Small intestine (tissue), 7 donors: ENCODE results near the gene FNDC3B. TPM values are rescaled to one million over a fixed set of nuclear protein-coding genes. Genes with fewer than 3 reads are reported as not detected.
A peak's percentile ranks its signal among the peaks of the same experiment; 100 is the strongest.

Source experiments
- DNase-seq, 2 donors: peaks; one replicate each; pipeline versions ENCODE4 v3.0.0 to v3.0.0-alpha.2; 2013
- FAIRE-seq: peaks from 2 replicates; lab custom pipeline; 2012; peaks lifted over from hg19 to GRCh38; lab: Jason Lieb, UNC
- H3K27ac ChIP-seq, 3 donors: one replicate each; pipeline ENCODE4 v1.5.1; 2013; ENCODE audit warnings: low read length in 2 of 3, mild to moderate bottlenecking in 2 of 3, control low read depth in 1 of 3, inconsistent platforms in 1 of 3, low read depth in 1 of 3, moderate library complexity in 1 of 3
- H3K27me3 ChIP-seq, 3 donors: one replicate each; pipeline ENCODE4 v1.6.1; 2013; ENCODE audit warnings: low read length in 3 of 3, inconsistent platforms in 1 of 3; ENCODE audit not compliant: control insufficient read depth in 3 of 3, insufficient read depth in 3 of 3
- H3K36me3 ChIP-seq, 3 donors: one replicate each; pipeline ENCODE4 v1.6.1; 2013; ENCODE audit warnings: low read length in 3 of 3, inconsistent platforms in 1 of 3, low read depth in 1 of 3, mild to moderate bottlenecking in 1 of 3, moderate library complexity in 1 of 3; ENCODE audit not compliant: control insufficient read depth in 3 of 3, insufficient read depth in 2 of 3
- H3K4me1 ChIP-seq, 3 donors: one replicate each; pipeline ENCODE4 v1.6.1; 2013; ENCODE audit warnings: low read length in 2 of 3, inconsistent platforms in 1 of 3, low read depth in 1 of 3, mild to moderate bottlenecking in 1 of 3, moderate library complexity in 1 of 3; ENCODE audit not compliant: control insufficient read depth in 3 of 3, insufficient read depth in 2 of 3
- H3K4me3 ChIP-seq, 3 donors: one replicate each; pipeline ENCODE4 v1.5.1; 2013; ENCODE audit warnings: low read length in 3 of 3, control low read depth in 1 of 3, inconsistent platforms in 1 of 3, low read depth in 1 of 3, mild to moderate bottlenecking in 1 of 3, moderate library complexity in 1 of 3
- H3K9me3 ChIP-seq, 2 donors: one replicate each; pipeline ENCODE4 v1.6.1; 2013; ENCODE audit warnings: low read depth in 1 of 2, low read length in 1 of 2; ENCODE audit not compliant: control insufficient read depth in 2 of 2, insufficient read depth in 1 of 2
- WGBS, 3 donors: extraction: QIAGEN DNeasy Blood & Tissue Kit; methylation state at CpG; one replicate each; pipeline ENCODE4 v1.1.7; 2013; 5-methylcytosine and 5-hydroxymethylcytosine counted together
- polyA plus RNA-seq, 4 donors: library from polyadenylated mRNA; stranded (reverse) in 3 of 4; unstranded in 1 of 4; fragments of 200-250 nt in 3 of 4; fragments of 120-200 nt in 1 of 4; gene quantifications; one replicate each; pipeline versions ENCODE4 v1.2.1 to v1.2.3, GENCODE V29; 2013
- donor health status: healthy with polysubstance abuse.
- donor health status: control.
- donor health status: control.
- donor health status: Bipolar disorder and iron deficiency.
- donor health status: healthy.

Gene FNDC3B
- polyA plus RNA-seq, 4 donors, result 6.0 to 24.7 (median 10.1) TPM

DNA sequence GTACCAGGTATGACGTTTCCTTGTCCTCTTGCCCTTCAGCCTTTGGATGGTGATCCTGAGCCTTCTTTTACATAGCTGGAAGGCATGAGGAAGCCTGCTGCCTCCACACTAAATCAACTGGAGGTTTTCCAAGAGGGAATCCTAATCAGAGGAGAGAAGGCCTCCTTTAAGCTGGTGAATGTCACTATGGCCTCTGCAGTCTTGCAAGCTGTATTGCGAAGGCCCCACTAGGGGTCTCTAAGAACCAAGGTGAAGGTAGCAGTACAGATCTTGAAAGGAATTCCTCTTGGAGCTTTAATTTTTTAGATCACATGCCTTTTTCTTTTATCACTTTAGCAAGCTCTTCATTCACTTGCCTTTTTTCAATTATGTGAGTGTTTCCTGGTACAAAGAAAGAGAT, 289.7 kb downstream of the FNDC3B start:
- Histone ChIP-seq H3K27ac (no peak overlapping the region), H3K4me3 (no peak overlapping the region), H3K27me3 (no peaks in the 10 kb centered on the region), H3K4me1 (peaks cover 0 to 4% (median 0%) of the 10 kb centered on the region in 3 donors), H3K9me3 (no peaks in the 10 kb centered on the region), H3K36me3 (peaks cover 9 to 49% (median 14%) of the 10 kb centered on the region in 3 donors)
- WGBS, 3 donors, result 92 to 100% (median 93%) methylated on average over 2 of the region's 2 CpGs
- FAIRE-seq (no peak), DNase-seq (no peak)

DNA sequence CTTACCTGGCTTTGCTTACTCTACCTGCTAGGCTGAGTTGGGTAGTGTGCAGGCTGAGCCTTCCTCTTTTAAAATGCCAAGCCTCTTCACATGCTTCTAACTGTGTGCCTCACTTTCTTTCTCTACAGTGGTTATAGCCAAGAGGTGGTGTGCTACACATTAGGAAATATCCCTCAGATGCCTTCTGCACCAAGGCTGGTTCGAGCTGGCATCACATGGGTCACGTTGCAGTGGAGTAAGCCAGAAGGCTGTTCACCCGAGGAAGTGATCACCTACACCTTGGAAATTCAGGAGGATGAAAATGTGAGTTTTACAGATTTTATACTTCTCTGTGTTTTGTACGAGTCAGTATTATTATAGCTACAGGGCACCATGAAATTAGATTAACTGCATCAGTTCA, 291.0 kb downstream of the FNDC3B start:
- no peak overlapping the region for H3K4me3 ChIP-seq
- peaks cover 3 to 41% (median 8%) of the 10 kb centered on the region in 3 donors for H3K36me3 ChIP-seq
- 92 to 95% (median 92%) methylated on average over 4 of the region's 4 CpGs for WGBS, 3 donors
- DNase-seq (no peak), FAIRE-seq (no peak)
- no peaks in the 10 kb centered on the region for H3K27me3 ChIP-seq
- no peak overlapping the region for H3K27ac ChIP-seq
- peaks cover 0 to 4% (median 0%) of the 10 kb centered on the region in 3 donors for H3K4me1 ChIP-seq
- no peaks in the 10 kb centered on the region for H3K9me3 ChIP-seq

DNA sequence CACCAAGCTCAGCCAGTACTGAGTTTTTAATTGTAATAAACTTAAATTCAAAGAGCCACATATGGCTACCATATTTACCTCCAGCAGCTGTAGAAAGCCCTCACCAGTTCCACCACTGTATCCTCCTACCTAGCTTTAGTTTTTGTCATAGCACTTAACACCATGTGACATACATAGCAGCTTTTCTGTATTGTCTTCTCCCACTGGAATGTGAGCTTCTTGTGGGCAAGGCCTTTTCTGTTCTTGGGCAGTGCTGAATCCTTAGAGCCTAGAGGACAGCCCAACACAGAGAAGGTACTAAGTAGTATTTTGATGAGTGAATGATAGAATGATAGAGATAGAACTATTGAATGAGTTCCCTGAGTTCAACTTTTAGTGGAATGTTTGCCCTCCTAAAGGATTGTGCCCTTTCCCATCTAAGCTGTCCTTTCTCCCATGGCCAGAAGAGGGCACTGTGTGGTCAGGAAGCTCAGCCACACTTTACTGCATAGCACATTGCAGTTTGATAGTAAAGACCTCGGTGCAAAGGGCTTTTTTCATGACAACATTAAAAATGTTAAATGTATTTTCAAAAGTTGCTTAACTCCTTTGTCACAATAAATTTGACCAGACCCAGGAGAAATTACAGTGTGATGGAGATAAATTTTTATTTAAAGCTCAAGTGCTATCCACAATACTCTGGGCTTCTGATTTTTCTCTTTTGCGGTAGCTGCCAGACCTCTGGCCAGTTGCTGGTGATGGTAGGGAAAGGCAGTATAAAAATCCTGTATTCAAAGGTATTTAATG, 293.1 kb downstream of the FNDC3B start:
- peaks cover under 1 to 32% (median 9%) of the 10 kb centered on the region in 3 donors for H3K36me3 ChIP-seq

GRCh38 chr3:172333042-172333377, 293.6 kb downstream of the FNDC3B start:
- Histone ChIP-seq H3K27ac (no peak overlapping the region), H3K36me3 (peaks cover 3 to 37% (median 12%) of the 10 kb centered on the region in 3 donors), H3K4me3 (no peak overlapping the region), H3K4me1 (peaks cover 0 to 4% (median 0%) of the 10 kb centered on the region in 3 donors), H3K27me3 (no peaks in the 10 kb centered on the region), H3K9me3 (no peaks in the 10 kb centered on the region)
- DNase-seq, result no peak
- FAIRE-seq, result no peak

More for the DNA sequence above, 293.1 kb downstream of the FNDC3B start:
- Histone ChIP-seq H3K4me3 (no peak overlapping the region), H3K9me3 (no peaks in the 10 kb centered on the region), H3K27me3 (no peaks in the 10 kb centered on the region), H3K27ac (no peak overlapping the region), H3K4me1 (peaks cover 0 to 4% (median 0%) of the 10 kb centered on the region in 3 donors)
- DNase-seq (peak; percentile 73 to 79), FAIRE-seq (no peak)
- WGBS, 3 donors, result 45 to 53% (median 50%) methylated on average over 2 of the region's 2 CpGs

GRCh38 chr3:172333692-172334457, 294.5 kb downstream of the FNDC3B start:
- FAIRE-seq (no peak), DNase-seq (no peak)
- Histone ChIP-seq H3K9me3 (no peaks in the 10 kb centered on the region), H3K4me1 (peaks cover 0 to 4% (median 0%) of the 10 kb centered on the region in 3 donors), H3K4me3 (no peak overlapping the region), H3K36me3 (peaks cover 3 to 36% (median 11%) of the 10 kb centered on the region in 3 donors), H3K27ac (no peak overlapping the region), H3K27me3 (no peaks in the 10 kb centered on the region)
- 88 to 92% (median 92%) methylated on average over 7 of the region's 7 CpGs for WGBS, 3 donors

DNA sequence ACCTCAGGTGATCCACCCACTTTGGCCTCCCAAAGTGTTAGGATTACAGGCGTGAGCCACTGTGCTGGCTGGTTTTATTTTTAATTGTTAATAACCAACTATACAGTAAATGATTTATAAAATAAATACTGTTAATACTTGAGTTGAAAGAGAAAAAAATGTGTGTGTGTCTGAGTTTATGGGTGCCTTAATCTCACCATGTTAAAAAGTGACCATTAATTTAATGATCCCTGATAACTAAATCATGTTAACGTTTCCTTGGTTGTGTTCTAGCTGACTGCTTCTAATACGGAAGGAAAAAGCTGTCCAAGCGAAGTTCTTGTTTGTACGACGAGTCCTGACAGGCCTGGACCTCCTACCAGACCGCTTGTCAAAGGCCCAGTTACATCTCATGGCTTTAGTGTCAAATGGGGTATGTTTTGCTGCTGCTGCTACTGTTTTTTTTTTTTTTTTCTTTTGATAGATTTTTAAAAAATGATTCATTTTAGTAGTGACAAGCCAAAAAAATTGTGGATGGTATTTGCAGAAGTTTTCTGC, 295.4 kb downstream of the FNDC3B start:
- peaks cover 3 to 37% (median 9%) of the 10 kb centered on the region in 3 donors for H3K36me3 ChIP-seq
- FAIRE-seq, result no peak
- 61 to 82% (median 72%) methylated on average over 7 of the region's 7 CpGs for WGBS, 3 donors

GRCh38 chr3:172339892-172340291, 300.5 kb downstream of the FNDC3B start:
- WGBS, 3 donors, result 95 to 98% (median 96%) methylated on average over 8 of the region's 8 CpGs
- DNase-seq (no peak), FAIRE-seq (no peak)
- no peaks in the 10 kb centered on the region for H3K27me3 ChIP-seq
- no peaks in the 10 kb centered on the region for H3K9me3 ChIP-seq
- no peak overlapping the region for H3K4me3 ChIP-seq
- H3K27ac ChIP-seq, result no peak overlapping the region
- H3K36me3 ChIP-seq, result peaks cover 10 to 41% (median 10%) of the 10 kb centered on the region in 3 donors
- no peaks in the 10 kb centered on the region for H3K4me1 ChIP-seq

More for the DNA sequence above, 295.4 kb downstream of the FNDC3B start:
- Histone ChIP-seq H3K4me1 (peaks cover 0 to 4% (median 0%) of the 10 kb centered on the region in 3 donors), H3K27ac (no peak overlapping the region), H3K4me3 (no peak overlapping the region), H3K27me3 (no peaks in the 10 kb centered on the region), H3K9me3 (no peaks in the 10 kb centered on the region)
- DNase-seq, result peak in 1 of 2 donors; percentile 28

DNA sequence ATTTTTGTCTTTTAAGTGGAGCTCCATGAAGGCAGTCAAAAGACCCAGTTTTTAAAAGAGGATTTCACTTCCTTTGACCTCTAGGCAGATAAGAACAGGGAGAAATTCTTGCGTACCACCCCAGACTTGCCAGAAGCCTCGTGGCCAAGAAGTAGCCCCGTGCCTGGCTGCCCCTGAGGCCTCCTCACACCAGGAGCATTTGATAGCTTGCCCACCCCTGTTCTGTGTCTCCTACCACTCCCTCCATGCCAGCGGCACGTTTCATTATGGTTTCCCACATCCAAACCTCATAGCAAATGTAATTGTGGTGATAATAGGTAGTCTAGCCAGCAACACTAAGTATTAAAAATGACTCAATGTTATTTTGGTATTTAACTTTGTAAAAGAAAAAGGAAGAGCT, 301.2 kb downstream of the FNDC3B start:
- WGBS, 3 donors, result 80 to 82% (median 80%) methylated on average over 5 of the region's 5 CpGs
- Histone ChIP-seq H3K4me1 (no peaks in the 10 kb centered on the region), H3K27ac (no peak overlapping the region), H3K4me3 (no peak overlapping the region), H3K27me3 (no peaks in the 10 kb centered on the region), H3K9me3 (no peaks in the 10 kb centered on the region), H3K36me3 (peaks cover 10 to 40% (median 14%) of the 10 kb centered on the region in 3 donors)
- DNase-seq (no peak), FAIRE-seq (no peak)
